Stimulated activated CD8-positive, alpha-beta memory T cell treated with anti-CD3 and anti-CD28 coated beads, Interleukin-2, amount 100 ng/mL, for 1 hour (primary cell): ENCODE measurements around the gene C19orf38.

Experiments used
- DNase-seq, 2 donors: peaks; one replicate each; pipeline ENCODE4 v3.0.0-alpha.2; 2020; ENCODE audit warnings: low read depth in 2 of 2

C19orf38 gene, protein sequence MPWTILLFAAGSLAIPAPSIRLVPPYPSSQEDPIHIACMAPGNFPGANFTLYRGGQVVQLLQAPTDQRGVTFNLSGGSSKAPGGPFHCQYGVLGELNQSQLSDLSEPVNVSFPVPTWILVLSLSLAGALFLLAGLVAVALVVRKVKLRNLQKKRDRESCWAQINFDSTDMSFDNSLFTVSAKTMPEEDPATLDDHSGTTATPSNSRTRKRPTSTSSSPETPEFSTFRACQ

DNA sequence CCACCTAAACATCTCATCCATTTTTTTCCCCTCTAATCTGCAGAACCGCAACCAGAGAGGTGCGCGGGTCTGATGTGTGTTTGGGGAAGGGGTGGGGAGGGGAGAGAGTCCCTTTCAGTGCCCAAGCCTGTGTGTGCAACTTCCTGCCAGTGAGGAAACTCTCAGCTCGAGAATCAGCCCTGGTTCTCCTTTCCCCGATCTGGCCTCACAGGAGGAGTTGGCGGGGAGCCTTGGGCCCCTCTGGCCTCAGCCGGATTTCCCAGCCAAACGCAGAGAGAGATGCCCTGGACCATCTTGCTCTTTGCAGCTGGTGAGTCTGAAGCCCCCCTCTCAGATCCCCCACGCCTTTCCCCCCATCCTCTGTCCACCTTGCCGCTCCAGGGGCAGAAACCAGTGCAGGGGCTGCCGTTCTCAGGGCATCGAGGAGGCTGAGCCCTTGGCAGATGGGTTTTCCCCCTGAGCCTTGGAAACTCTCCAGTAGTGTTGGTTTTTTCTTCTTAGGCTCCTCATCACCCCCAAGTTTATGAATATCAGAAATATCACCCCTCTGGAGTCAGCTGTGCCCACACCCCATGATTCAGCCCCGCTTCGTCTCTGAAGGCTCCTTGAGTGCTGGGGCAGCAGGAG lies at the start of gene C19orf38:
TSS of gene C19orf38 (plus strand) at position 186 of the 627 bp plus-strand sequence. CDS start at position 280, 94 bp downstream.
- DNase-seq, result no peak

DNA sequence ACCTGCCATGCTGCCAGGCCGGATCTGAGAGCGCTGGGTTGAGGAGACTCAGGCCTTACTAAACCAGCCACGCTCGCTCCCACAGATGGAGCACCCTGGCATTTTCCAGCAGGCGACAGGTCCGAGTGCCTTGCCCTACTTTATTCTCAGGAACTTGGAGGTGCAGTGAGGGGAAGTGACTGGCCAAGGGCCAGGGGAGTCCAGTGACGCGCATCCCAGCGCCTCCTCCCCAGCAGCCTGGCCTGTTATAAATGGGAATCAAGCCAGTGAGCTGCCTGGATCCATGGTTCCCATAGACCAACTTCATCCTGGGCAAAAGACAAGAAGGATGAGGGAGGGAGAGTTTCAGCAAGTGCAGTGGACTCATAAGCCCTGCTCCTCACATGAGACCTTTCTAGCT lies 47.7 kb upstream of the C19orf38 start:
- DNase-seq, result no peak

DNA sequence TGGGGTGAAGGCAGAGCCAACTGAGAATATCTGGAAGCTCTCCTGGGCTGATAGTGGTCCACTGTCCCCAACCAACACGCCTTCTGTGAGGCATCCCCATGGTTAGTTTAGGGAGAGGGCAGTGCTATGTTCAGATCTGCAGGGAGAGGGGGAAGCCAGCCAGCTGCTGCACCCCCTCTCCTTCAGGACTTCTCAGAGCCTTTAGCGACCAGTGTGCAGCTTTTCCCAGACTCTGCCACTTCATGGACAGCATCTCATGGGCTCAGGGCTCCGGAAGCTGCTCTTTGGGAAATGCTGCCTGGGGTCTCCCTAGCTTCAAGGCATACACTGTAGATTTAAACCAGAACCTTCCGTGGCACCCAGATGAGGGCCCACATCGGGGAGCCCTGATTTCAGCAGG lies 45.7 kb upstream of the C19orf38 start:
- DNase-seq, result no peak

DNA sequence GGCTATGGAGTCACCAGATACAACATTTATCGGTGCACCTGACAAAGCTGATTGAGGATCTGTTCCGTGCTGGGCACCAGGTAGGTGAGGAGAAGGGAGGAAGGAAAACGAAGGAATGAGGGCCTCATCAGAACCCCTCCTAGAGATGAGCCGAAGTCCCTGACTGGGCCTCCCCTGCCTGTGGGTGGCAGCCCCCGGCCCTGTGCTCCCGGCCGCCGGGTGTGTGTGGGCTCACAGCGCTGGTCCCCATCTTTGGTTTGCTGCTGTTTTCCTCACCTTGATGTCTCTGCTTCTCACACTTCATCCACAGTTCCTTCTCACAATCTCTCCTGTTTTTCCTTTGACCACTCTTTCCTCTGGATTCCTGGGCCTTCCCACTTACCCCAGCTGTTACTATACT lies 45.0 kb upstream of the C19orf38 start:
- no peak for DNase-seq

DNA sequence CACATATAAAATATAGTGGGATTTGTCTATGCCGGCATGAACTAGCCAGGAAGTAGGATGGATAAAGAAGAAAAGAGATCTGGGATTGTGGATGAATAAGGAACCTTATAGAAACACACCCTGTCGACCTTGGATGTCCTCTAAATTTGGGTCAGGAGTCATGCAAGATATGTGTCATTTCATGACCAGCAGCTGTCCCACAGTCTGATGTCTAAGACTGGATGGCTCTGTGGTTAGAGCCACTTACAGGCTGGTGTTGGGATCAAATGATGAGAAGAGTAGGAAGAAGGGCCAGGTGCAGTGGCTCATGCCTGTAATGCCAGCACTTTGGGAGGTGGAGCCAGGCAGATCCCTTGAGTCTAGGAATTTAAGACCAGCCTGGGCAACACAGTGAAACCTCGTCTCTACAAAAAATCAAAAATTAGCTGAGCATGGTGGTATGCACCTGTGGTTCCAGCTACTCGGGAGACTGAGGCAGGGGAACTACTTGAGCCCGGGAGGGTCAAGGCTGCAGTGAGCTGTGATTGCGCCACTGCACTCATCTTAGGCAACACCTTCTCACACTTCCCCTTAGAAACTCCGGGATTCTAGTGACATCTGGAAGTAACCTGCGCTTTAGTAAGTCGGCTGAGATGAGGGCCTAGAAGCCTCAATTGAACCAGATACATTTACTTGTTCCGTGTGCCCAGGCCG lies 43.0 kb upstream of the C19orf38 start:
- DNase-seq, result no peak

DNA sequence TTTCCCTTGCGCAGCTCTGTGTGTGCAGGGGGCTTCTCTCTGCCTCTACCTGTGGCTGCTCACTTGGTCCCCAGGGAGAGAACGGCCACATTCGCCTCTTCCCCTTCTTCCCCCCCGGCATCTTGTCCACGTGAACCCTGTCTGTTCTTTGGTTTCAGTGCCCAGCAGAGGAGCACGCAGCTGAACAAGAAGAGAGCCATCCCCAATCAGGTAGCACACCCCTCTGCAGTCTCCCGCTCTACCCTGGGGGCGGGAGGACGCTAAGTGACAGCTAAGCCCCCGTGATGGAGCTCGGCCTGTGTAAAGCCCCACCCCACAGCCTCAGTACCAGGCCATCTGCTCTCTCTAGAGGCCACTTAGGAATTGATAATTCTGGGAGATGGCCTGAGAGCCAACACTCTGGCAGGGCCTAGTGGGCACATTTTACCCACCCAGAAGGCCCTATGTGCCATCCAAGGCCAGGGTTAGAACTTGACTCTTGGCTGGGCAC lies 42.4 kb upstream of the C19orf38 start:
- DNase-seq, result no peak

DNA sequence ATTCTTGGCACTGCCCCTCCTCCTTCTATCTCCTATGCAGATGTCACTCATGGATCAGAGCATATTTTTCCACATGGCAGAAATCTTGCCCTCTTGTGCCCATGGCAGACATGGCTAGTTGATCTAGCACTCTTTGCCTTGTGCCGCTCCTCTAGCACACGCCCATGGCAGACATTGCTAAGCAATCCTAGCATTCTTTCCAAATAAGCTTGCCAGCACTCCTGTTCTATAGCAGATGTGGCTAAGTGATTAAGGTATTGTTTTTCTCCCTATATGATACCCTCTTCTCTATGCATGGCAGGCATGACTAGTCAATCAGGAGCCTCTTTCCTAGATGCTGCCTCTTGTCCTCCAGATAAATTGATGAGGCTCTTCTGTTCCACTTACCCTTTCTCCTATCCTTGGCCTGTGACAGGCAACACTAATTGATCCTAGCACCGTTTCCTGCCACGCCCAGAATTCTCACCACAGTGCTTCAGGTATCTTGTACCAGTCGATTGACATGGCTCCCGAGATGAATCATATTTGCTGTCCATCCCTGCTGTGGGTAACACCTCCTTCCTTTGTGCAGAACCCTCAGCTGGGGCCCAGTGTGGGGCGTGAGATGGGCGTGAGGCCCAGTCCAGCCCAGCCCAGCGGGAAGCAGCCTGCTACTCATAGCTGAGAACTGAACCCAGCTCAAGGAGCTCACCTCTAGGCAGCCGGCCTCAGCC lies 39.1 kb upstream of the C19orf38 start:
- DNase-seq, result no peak

DNA sequence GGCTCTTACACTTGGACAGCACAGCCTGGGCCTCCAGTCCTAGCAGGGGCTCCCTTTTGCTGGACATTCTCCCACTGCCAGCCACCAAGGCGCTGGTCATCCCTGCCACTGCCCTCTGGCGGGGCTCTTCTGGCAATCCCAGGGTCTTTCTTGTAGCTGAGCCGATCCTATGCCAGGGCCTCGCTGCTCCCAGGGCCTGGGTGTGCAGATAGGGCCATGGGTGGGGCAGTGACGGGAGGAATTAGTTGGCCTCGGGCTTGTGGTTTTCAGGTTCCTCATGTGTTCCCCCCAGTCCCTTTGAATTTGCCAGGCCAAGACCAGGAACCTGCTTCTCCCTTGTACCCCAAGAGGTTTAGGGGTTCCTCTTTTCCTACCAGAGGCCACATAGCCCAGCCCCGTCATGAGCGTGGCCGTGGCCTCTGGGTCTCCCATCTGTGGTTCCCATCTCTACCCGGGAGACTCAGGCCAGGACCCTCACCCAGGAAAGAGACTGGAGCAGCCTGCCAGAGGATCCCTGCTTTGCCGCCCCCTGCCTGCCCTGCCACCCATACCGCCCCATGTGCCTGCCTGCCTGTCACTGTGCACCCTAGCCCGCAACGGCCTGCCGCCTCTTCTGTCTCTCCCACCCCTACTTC lies 38.4 kb upstream of the C19orf38 start:
- no peak for DNase-seq

DNA sequence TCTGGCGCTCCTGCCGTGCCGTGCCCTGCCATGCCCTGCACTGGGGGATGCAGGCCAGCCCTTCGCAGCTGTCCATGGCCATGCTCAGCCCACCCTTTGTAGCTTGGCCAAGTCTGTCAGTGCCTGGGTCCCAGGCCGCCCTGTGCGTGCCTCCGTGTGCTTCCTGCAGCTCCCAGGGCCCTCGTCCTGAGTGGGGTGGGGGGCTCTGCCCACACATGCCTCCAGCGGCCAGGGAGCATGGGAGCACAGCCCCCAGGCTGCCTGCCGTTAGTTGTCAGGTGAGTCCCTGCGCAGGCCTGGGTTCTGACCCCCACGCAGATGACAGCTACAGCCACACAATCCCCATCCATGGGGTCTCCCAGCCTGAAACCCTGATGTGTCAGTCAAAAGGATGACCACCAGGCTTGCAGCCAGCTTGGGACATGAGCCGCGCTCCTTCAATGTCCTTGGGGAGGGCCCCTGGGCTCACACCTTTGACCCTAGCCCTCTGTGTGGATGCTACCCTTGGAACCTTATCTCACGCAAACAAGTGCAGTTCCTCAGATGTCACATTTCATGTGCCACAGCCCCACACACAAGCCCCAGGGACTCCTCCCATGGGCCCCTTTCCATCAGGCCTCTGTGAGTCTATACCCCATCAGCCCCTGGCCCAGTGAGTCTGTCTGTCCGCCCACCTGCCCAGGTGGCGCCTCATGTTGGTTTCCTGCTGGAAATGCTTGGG lies 36.7 kb upstream of the C19orf38 start:
- no peak for DNase-seq

DNA sequence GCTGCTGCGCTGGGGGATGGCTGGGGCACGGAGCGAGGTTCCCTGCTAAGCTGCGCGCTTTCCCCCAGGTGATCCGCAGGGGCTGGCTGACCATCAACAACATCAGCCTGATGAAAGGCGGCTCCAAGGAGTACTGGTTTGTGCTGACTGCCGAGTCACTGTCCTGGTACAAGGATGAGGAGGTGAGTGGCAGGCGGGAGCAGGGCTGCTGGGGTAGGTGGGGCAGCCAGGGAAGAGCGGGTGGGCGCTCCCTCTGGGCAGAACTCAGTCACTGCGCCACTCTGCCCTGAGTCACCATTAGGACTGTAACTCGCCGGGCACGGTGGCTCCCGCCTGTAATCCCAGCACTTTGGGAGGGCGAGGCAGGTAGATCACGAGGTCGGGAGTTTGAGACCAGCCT lies 36.0 kb upstream of the C19orf38 start:
- DNase-seq, result no peak

DNA sequence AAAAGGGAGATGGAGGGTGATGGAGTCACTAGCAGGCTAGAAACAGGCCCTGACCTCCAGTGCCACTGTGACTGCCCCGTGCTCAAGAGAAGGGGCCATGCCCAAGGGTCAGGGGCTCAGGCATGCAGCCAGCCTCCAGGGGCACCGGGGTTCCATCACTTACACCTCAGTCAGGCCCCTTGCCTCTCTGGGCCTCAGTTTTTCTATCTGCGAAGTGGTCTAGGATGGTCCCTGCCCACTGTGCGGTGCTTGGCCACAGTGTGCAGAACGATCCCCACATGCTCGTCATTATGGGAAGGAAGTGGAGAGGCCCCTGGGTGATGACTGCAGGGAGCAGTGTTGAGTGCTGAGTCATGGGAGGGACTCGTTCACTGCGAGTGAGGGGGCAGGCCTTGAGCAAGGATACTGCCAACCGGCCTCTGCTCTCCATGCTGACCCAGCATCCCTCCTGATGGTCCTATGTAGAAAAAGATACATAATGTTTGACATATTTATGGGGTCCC lies 35.3 kb upstream of the C19orf38 start:
- no peak for DNase-seq

DNA sequence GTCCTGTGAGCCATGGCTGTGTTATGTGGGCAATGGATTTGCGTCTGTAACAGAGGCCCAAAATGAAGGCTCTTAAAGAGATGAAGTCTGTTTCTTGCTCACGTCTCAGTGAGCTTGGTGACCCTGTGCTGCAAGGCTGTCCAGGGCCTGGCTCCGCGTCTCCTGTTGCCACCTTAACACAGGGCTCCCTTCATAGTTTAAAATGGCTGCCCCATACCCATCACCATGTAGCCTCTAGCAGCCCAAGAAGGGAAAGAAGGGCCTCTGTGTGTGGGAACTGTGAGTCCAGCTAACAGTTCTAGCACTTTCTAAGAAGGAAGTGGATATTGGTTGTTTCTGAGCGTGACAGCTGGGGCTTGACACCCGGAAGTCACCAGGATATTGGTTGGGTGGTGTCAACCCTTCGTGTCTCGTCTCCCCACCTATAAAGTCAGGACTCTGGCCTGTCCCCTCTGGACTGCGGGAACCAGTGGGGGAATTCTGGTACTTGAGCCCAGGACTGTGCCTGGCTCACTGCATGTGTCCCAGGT lies 33.1 kb upstream of the C19orf38 start:
- DNase-seq, result no peak

DNA sequence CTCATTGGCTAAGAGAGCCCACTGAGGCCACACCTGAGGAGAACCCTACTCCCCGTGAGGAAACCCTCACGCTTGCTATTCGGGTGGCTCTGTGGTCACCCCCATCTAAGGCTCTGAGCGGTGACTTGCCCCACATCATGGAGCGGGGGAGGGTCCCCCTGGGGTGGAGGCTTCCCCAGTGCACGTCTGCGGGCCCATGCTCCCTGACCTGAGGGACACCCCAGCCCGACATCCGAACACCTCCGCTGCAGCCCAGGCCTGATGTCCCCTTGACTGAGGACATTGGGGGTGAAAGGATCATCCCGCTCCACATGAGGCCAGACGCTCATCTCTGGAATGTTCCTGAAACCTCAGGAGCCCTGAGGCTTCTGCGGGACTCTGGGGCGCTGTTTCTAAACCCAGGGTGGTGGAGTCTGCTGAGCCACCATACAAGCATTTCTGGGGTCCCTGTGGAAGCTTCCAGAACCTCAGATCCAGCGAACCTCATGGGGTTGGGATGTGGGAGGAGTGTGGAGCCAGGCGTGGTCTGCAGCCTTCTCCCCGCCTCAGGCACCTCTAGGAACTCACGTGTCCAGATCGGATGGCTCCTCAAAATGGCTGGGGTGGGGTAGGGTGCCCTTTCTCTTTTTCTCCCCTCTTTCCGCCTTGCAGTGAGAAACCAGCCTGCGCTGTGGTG lies 32.1 kb upstream of the C19orf38 start:
- DNase-seq, result no peak

DNA sequence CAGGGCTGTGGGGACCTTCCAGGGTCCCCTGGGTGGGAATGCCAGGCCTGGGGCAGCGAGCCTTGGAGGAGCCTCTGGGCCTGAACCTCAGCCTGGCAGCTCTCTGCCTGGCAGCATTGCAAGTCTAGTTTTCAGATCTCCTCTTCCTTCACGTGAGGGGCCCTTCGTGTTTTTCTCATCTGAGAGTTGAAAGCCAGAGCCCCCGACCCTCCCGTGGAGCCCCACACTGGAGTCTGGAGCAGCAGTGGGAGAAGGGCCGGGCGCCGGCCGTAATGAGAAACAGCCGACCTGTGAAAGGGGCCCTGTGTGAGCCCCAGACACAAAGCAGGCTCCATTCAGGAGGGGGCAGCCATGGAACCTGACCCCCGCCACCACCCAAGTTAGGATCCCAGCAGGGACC lies 31.5 kb upstream of the C19orf38 start:
- DNase-seq, result no peak

DNA sequence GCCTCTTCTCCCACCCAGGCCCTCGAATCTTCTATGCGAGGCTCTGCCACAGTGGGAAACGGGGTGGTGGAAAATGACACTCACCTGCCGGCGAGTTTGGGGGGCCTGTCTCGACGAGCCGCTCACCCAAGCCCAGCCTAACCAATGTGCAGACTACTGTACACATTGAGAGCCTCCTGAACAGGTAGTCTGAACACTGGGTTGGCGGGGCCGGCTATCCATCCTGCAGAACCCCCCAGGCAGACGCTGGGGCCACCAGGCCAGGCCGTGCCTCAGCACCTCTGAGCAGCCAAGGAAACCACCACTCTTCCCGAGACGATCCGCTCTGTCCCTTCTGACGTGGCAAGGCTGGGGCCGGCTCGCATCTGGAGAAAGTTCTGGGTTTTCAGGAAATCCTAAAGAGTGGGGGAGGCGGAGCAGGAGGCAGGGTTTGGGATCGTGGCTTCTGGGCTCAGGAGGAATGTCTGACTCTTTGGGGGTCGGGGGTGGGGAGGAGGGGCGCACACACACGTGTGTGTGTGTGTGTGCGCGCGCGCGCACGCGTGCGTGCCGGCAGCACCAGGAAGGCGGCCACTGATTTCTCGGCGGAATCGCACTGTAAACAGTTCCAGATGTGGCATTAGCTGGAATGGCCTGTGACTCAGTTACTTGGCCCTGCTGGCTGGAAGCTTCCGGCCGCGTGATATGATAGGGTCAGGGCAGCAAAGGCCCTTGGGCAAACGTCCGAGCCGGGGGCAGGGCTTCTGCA lies 30.8 kb upstream of the C19orf38 start:
- no peak for DNase-seq

DNA sequence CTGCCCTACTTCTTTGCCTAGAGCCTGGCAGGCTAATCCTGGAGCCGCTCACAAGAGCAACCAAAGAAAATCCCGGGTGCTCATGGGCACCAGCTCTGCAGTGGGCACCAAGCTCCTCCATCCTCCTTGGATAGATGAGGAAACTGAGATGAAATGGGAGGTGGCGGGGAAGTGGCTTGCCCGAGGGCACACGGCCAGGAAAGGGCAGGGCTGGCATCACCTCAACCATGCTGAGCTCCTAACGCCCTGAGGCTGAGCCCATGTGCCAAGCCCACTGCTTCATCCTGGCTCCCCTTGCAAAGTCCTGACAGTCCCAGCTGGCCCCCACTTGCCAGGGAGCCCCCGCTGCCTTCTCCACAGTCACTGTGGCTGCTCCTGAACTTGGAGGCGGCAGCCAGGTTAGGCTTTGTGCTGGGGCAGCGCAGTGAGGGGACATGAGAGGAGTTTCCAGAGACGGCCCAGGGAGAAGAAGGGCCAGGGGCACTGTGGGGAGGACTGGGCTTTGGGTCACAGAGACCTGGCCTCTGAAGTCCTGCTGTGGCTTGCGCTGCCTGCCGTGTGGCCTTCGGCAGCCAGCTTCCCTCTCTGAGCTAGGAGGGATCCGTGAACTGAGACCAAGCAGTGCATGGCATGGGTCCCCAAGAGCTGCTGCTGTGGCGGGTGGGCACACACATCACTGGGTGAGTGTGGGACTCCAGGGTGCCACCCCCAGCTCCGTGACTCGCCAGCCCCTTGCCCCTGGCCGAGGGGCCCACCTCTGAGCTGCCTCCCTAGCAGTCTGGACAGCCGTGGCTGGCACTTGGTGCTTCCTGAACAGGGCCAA lies 29.7 kb upstream of the C19orf38 start:
- no peak for DNase-seq

DNA sequence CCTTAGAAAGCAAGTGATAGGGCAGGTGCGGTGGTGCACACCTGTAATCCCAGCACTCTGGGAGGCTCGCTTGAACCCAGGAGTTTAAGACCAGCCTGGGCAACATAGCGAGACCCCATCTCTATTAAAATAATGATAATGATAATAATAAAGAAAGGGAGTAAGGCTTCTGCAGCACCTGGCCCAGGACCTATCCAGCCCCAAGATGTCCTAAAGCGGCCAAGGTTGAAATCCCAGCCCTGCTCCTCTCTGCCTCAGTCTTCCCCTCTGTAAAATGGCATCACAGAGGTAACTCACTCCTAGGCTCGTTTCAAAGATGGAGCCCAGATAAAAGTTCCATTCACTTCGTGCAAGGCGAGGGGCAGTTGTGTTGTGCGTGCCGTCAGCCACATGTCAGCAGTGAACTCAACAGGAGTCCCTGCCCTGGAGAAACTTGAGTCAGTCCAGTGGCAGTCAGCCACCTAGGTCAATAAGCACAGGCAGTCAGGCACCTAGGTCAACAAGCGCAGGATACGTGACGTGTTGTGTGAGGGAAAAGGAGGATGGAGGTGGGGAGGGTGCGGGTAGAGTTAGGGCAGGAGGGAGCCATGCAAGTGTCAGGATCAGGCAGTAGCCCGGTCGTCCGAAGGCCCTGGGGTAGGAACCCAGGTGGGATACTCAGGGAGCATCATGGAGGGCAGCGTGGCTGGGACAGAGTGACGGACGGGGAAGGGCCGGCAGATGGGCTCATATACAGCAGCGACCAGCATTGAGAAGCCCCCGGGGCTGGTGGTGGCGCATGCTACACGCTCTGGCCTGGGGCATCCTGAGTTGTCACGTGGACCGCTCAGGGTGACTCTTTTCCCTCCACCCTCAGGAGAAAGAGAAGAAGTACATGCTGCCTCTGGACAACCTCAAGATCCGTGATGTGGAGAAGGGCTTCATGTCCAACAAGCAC lies 28.8 kb upstream of the C19orf38 start:
- no peak for DNase-seq
